A673 (cell line): ENCODE results near the gene SGSM1. TPM values are rescaled to one million over a fixed set of nuclear protein-coding genes. Genes with fewer than 3 reads are reported as not detected.

ENCODE experiments used
- BruUV-seq: library from RNA; stranded (reverse); fragments of 400-500 nt; replicated peaks from 2 replicates; lab custom pipeline; 2021; lab: Mats Ljungman, UMichigan
- CTCF ChIA-PET: fragments of 300-600 bp; sonication (Branson Sonifier 250); formaldehyde crosslinking; loops from one replicate; lab custom pipeline; 2022; ENCODE audit warnings: antibody characterized with exemption; lab: Charles Lee
- POLR2A ChIA-PET: fragments of 300-600 bp; sonication (Branson Sonifier 250); formaldehyde crosslinking; loops from one replicate; lab custom pipeline; 2022; ENCODE audit warnings: antibody characterized with exemption; ENCODE audit not compliant: low non-redundant PET; lab: Charles Lee
- DNase-seq: peaks from one replicate; pipeline ENCODE4 v3.0.0-alpha.2; 2015; ENCODE audit warnings: low spot score
- H3K27ac ChIP-seq: fragments of 200-600 bp; sonication (generic); 2 replicates; pipeline ENCODE4 v1.5.1; 2016; ENCODE audit warnings: mixed run types, low read depth, mild to moderate bottlenecking, mixed read lengths, antibody characterized with exemption, low read length; ENCODE audit not compliant: poor library complexity, severe bottlenecking
- H3K27me3 ChIP-seq: fragments of 200-600 bp; sonication (generic); replicated peaks from 2 replicates; pipeline ENCODE4 v1.6.1; 2017; ENCODE audit warnings: mixed run types, low read depth, mild to moderate bottlenecking, mixed read lengths, antibody characterized with exemption, low read length; ENCODE audit not compliant: insufficient read depth, poor library complexity
- H3K36me3 ChIP-seq: fragments of 200-600 bp; sonication (generic); 2 replicates; pipeline ENCODE4 v1.6.1; 2016; ENCODE audit warnings: mixed run types, mild to moderate bottlenecking, mixed read lengths, antibody characterized with exemption, low read length; ENCODE audit not compliant: insufficient read depth, poor library complexity, severe bottlenecking
- H3K4me1 ChIP-seq: fragments of 200-600 bp; sonication (generic); 2 replicates; pipeline ENCODE4 v1.6.1; 2017; ENCODE audit warnings: mixed run types, mild to moderate bottlenecking, mixed read lengths, antibody characterized with exemption, low read length; ENCODE audit not compliant: insufficient read depth, poor library complexity, severe bottlenecking
- H3K4me3 ChIP-seq: fragments of 200-600 bp; sonication (generic); 2 replicates; pipeline ENCODE4 v1.5.1; 2016; ENCODE audit warnings: low read depth, mixed run types, mild to moderate bottlenecking, mixed read lengths, low read length; ENCODE audit not compliant: poor library complexity, severe bottlenecking
- H3K9me3 ChIP-seq: fragments of 200-600 bp; sonication (generic); 2 replicates; pipeline ENCODE4 v1.6.1; 2016; ENCODE audit warnings: mixed run types, low read depth, mild to moderate bottlenecking, mixed read lengths, antibody characterized with exemption, low read length; ENCODE audit not compliant: poor library complexity, severe bottlenecking
- EZH2 ChIP-seq: fragments of 200-600 bp; sonication (generic); IDR thresholded peaks from 2 replicates; pipeline ENCODE4 v1.6.1; 2017; ENCODE audit warnings: borderline replicate concordance, low read depth, mild to moderate bottlenecking, mixed read lengths, antibody characterized with exemption, low read length; ENCODE audit not compliant: poor library complexity, severe bottlenecking
- intact Hi-C: fragments of 100-400 bp; cut with micrococcal nuclease; formaldehyde crosslinking; loops from one replicate; pipeline ENCODE4 v1.10.0; 2022; ENCODE audit not compliant: unreplicated experiment
- total RNA-seq: library from RNA; stranded (reverse); gene quantifications from 2 replicates; pipeline ENCODE4 v1.2.3, GENCODE V29; 2021
- TF ChIP-seq, protein P1 (sequence below): fragments of 300-800, 200-600 bp; sonication (generic); conservative IDR thresholded peaks from 2 replicates; pipeline ENCODE4 v1.5.1; 2017; ENCODE audit warnings: low read depth, mild to moderate bottlenecking, antibody characterized with exemption, low read length, moderate library complexity, mixed read lengths

Gene SGSM1
- total RNA-seq, 1 experiment from 2014 or later = not detected

- DNase-seq = no peak
- no peaks in the 10 kb centered on the region for H3K9me3 ChIP-seq
- no peaks in the 10 kb centered on the region for H3K36me3 ChIP-seq
- TF ChIP-seq, protein P1, sequence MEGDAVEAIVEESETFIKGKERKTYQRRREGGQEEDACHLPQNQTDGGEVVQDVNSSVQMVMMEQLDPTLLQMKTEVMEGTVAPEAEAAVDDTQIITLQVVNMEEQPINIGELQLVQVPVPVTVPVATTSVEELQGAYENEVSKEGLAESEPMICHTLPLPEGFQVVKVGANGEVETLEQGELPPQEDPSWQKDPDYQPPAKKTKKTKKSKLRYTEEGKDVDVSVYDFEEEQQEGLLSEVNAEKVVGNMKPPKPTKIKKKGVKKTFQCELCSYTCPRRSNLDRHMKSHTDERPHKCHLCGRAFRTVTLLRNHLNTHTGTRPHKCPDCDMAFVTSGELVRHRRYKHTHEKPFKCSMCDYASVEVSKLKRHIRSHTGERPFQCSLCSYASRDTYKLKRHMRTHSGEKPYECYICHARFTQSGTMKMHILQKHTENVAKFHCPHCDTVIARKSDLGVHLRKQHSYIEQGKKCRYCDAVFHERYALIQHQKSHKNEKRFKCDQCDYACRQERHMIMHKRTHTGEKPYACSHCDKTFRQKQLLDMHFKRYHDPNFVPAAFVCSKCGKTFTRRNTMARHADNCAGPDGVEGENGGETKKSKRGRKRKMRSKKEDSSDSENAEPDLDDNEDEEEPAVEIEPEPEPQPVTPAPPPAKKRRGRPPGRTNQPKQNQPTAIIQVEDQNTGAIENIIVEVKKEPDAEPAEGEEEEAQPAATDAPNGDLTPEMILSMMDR = no peak
- no peak for TF ChIP-seq EZH2
- no peaks in the 10 kb centered on the region for H3K4me1 ChIP-seq
- H3K4me3 ChIP-seq = no peak overlapping the region
- intact Hi-C loops = no loop called here
- ChIA-PET CTCF (interaction anchor here (0.6 to 0.7 kb wide), 3 partner anchors 10 to 43 kb away, joined by 3 to 5 read pairs (median 4); no protein-coding TSS in a partner anchor), POLR2A (no interaction called here)
- no TSS peak for BruUV-seq
- H3K27me3 ChIP-seq = no peaks in the 10 kb centered on the region
- H3K27ac ChIP-seq = no peak overlapping the region
Observed at GRCh38 chr22:24807284-24807950, 1.4 kb downstream of the SGSM1 start.

DNA sequence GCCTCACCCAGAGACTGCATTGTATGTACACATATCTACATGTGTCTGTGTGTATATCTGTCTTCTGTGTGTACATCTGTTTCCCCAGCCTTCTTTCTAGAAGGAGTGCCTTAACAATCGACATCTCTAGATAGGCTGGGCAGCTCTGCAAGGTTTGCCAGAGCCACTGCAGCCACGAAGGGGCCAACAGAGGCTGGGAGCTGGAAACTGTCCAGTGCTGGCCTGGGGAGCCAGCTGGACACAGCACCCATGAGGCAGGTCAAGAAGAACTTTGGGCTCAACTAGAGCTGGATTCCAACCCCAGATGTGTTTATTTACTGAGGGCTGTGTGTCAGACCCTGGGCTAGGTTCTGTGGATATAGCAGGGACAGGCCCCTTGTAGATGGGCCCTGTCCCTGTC is 3.3 kb downstream of the SGSM1 start:
- TF ChIP-seq, protein P1 = no peak
- no peaks in the 10 kb centered on the region for H3K9me3 ChIP-seq
- H3K4me3 ChIP-seq = no peak overlapping the region
- no peak overlapping the region for H3K27ac ChIP-seq
- no TSS peak for BruUV-seq
- POLR2A ChIA-PET = no interaction called here
- no peak for DNase-seq
- no peaks in the 10 kb centered on the region for H3K27me3 ChIP-seq
- intact Hi-C loops = no loop called here
- no peaks in the 10 kb centered on the region for H3K36me3 ChIP-seq
- H3K4me1 ChIP-seq = no peaks in the 10 kb centered on the region
- CTCF ChIA-PET = interaction anchor here (0.5 kb wide), 1 partner anchor 176 kb away, joined by 8 read pairs; no protein-coding TSS in a partner anchor

DNA sequence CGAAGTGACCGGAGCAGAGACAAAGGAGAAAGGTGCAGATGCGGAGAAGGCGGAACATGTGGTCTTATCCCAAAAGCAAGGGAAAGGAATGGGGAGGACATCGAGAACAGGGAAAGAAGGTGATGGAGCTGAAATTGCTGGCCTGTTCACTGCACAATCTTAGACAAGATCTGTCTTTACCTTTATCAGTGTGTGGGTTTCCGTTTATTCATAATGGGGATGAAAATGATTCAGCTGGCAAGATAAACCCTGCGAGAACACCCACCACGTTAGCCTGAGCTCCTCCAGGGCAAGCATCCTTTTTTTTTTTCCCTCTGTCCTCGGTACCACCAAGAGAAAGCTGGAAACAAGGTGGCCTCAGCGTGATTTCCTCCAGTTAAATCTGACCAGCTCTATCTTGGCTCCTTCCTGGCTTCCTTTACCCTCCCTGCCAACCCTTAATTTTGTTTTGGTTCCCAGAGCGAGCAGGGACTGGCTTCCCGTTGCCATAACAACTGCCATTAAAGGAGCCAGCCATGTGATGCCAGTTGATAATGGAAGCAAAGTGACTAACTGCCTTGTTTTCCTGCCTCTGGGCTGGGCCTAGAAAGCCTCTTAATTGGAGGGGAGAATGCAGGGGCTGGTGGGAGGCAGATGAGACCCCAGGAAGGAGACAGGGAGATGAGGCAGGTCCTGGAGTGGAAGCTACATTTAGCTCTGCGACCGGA is 4.2 kb downstream of the SGSM1 start:
- ChIA-PET CTCF (interaction anchor here (0.5 kb wide), 1 partner anchor 175 kb away, joined by 8 read pairs; no protein-coding TSS in a partner anchor), POLR2A (interaction anchor here (0.7 kb wide), 1 partner anchor 9 kb away, joined by 3 read pairs; no protein-coding TSS in a partner anchor)
- Histone ChIP-seq H3K4me1 (no peaks in the 10 kb centered on the region), H3K4me3 (no peak overlapping the region), H3K36me3 (no peaks in the 10 kb centered on the region), H3K27ac (no peak overlapping the region), H3K27me3 (no peaks in the 10 kb centered on the region), H3K9me3 (no peaks in the 10 kb centered on the region)
- intact Hi-C loops = no loop called here
- TF ChIP-seq, protein P1 = no peak
- TF ChIP-seq EZH2 = no peak
- no peak for DNase-seq
- no TSS peak for BruUV-seq
